GM12865 (cell line): Measurements from ENCODE around the gene C3orf49.

Experiments used
- DNase-seq: peaks from one replicate; pipeline ENCODE4 v3.0.0; 2010; ENCODE audit warnings: low read depth
- H3K4me3 ChIP-seq: 2 replicates; pipeline ENCODE4 v1.5.1; 2011; ENCODE audit warnings: mild to moderate bottlenecking, low read depth, low read length, control low read depth
- CTCF ChIP-seq: IDR thresholded peaks from 2 replicates; pipeline ENCODE4 v1.5.1; 2011; ENCODE audit warnings: low read length, control low read depth, low read depth, inconsistent platforms; ENCODE audit not compliant: insufficient read depth; ENCODE audit errors: missing control alignments

The C3orf49 gene

GRCh38 chr3:63819151-63819398, at the start of gene C3orf49:
C3orf49 (plus strand) TSS chr3:63819299; CDS start chr3:63819472, 173 bp downstream.
- TF ChIP-seq CTCF, result no peak
- no peak within 1 kb of the TSS for H3K4me3 ChIP-seq
- no peak for DNase-seq

GRCh38 chr3:63774781-63775180, 44.3 kb upstream of the C3orf49 start:
- no peak for TF ChIP-seq CTCF
- no peak for DNase-seq
- no peak overlapping the region for H3K4me3 ChIP-seq

GRCh38 chr3:63779227-63779626, 39.9 kb upstream of the C3orf49 start:
- no peak overlapping the region for H3K4me3 ChIP-seq
- DNase-seq, result no peak
- TF ChIP-seq CTCF, result no peak

- peak; percentile 7 for DNase-seq
- H3K4me3 ChIP-seq, result no peak overlapping the region
- TF ChIP-seq CTCF, result peak; percentile 12
These were observed 27.1 kb upstream of the C3orf49 start for GRCh38 chr3:63791974-63792373.

- no peak for TF ChIP-seq CTCF
- DNase-seq, result no peak
- H3K4me3 ChIP-seq, result no peak overlapping the region
These were observed 23.7 kb upstream of the C3orf49 start for GRCh38 chr3:63795438-63795837.

GRCh38 chr3:63798544-63798943, 20.6 kb upstream of the C3orf49 start:
- H3K4me3 ChIP-seq, result no peak overlapping the region
- no peak for DNase-seq

More at GRCh38 chr3:63798544-63798943, 20.6 kb upstream of the C3orf49 start:
- TF ChIP-seq CTCF, result no peak
